Activated CD4-positive, alpha-beta memory T cell treated with anti-CD3 and anti-CD28 coated beads for 36 hours (primary cell): ENCODE data around the gene CLN6. TPM values are rescaled to one million over a fixed set of nuclear protein-coding genes. Genes with fewer than 3 reads are reported as not detected.
"Not testable (repeated sequence)": the region's sequence is repeated elsewhere in the genome, so short reads cannot be mapped to it uniquely, and the experiment has no call there.

ENCODE experiments used
- CTCF ChIA-PET: fragments of 350-600 bp; sonication (Branson Sonifier 250); formaldehyde crosslinking; loops from one replicate; lab custom pipeline; 2021; ENCODE audit warnings: antibody characterized with exemption, inconsistent platforms; lab: Charles Lee
- POLR2A ChIA-PET: fragments of 350-600 bp; sonication (Branson Sonifier 250); formaldehyde crosslinking; loops from one replicate; lab custom pipeline; 2021; ENCODE audit warnings: antibody characterized with exemption; lab: Charles Lee
- DNase-seq: peaks from one replicate; pipeline ENCODE4 v3.0.0-alpha.2; 2020
- H3K27ac Mint-ChIP-seq: one replicate; pipeline ENCODE4 v1.8.0; 2021; ENCODE audit warnings: mixed read lengths
- H3K27me3 Mint-ChIP-seq: one replicate; pipeline ENCODE4 v1.8.0; 2021; ENCODE audit warnings: mixed read lengths
- H3K36me3 Mint-ChIP-seq: one replicate; pipeline ENCODE4 v1.8.0; 2021; ENCODE audit warnings: mixed read lengths
- H3K4me1 Mint-ChIP-seq: one replicate; pipeline ENCODE4 v1.8.0; 2021; ENCODE audit warnings: low read depth, mixed read lengths
- H3K4me3 Mint-ChIP-seq: one replicate; pipeline ENCODE4 v1.8.0; 2021; ENCODE audit warnings: mild to moderate bottlenecking, mixed read lengths
- H3K9me3 Mint-ChIP-seq: one replicate; pipeline ENCODE4 v1.8.0; 2021; ENCODE audit warnings: mixed read lengths
- intact Hi-C: fragments of 100-400 bp; cut with micrococcal nuclease; formaldehyde crosslinking; loops from one replicate; pipeline ENCODE4 v1.15.1; 2023
- total RNA-seq, 2 experiments: library from RNA; stranded (reverse); gene quantifications; one replicate each; pipeline ENCODE4 v1.2.3, GENCODE V29; 2021

CLN6 gene
- total RNA-seq, 2 experiments from 2014 or later, result 32.9 to 34.2 TPM

GRCh38 chr15:68220967-68221366, 8.6 kb downstream of the CLN6 start:
- Mint-ChIP-seq H3K27ac (no peak overlapping the region), H3K9me3 (no peaks in the 10 kb centered on the region), H3K4me1 (peaks cover 9% of the 10 kb centered on the region), H3K4me3 (no peak overlapping the region), H3K36me3 (peaks cover 12% of the 10 kb centered on the region), H3K27me3 (no peaks in the 10 kb centered on the region)
- ChIA-PET POLR2A (no interaction called here), CTCF (interaction anchor here (1.3 to 1.7 kb wide), 3 partner anchors 10 to 85 kb away, joined by 3 to 5 read pairs (median 4); partner anchors contain the start of gene FEM1B)
- no peak for DNase-seq
- intact Hi-C loops, result no loop called here

- intact Hi-C loops, result no loop called here
- ChIA-PET CTCF (interaction anchor here (1.3 to 1.7 kb wide), 3 partner anchors 10 to 86 kb away, joined by 3 to 5 read pairs (median 4); partner anchors contain the start of gene FEM1B), POLR2A (no interaction called here)
- H3K27ac Mint-ChIP-seq, result no peak overlapping the region
- H3K4me3 Mint-ChIP-seq, result no peak overlapping the region
- DNase-seq, result no peak
- no peaks in the 10 kb centered on the region for H3K27me3 Mint-ChIP-seq
- H3K4me1 Mint-ChIP-seq, result peaks cover 9% of the 10 kb centered on the region
- H3K9me3 Mint-ChIP-seq, result no peaks in the 10 kb centered on the region
- peaks cover 12% of the 10 kb centered on the region for H3K36me3 Mint-ChIP-seq
These were observed 9.0 kb downstream of the CLN6 start for GRCh38 chr15:68220489-68220888.

GRCh38 chr15:68218847-68219798, 10.4 kb downstream of the CLN6 start:
- Mint-ChIP-seq H3K27me3 (no peaks in the 10 kb centered on the region), H3K4me1 (no peaks in the 10 kb centered on the region), H3K9me3 (no peaks in the 10 kb centered on the region), H3K36me3 (peaks cover 11% of the 10 kb centered on the region), H3K27ac (no peak overlapping the region), H3K4me3 (no peak overlapping the region)
- intact Hi-C loops, result no loop called here
- ChIA-PET POLR2A (interaction anchor here (1.1 kb wide), 1 partner anchor 10 kb away, joined by 6 read pairs; no protein-coding TSS in a partner anchor), CTCF (interaction anchor here (0.8 to 1.7 kb wide), 4 partner anchors 9 to 407 kb away, joined by 3 to 5 read pairs (median 4); no protein-coding TSS in a partner anchor)
- DNase-seq, result no peak

- ChIA-PET CTCF (interaction anchor here (1.5 kb wide), 1 partner anchor 10 kb away, joined by 3 read pairs; no protein-coding TSS in a partner anchor), POLR2A (no interaction called here)
- peak; percentile 1 for DNase-seq
- Mint-ChIP-seq H3K4me3 (no peak overlapping the region), H3K27me3 (no peaks in the 10 kb centered on the region), H3K27ac (no peak overlapping the region), H3K9me3 (no peaks in the 10 kb centered on the region), H3K36me3 (peaks cover 11% of the 10 kb centered on the region), H3K4me1 (no peaks in the 10 kb centered on the region)
- intact Hi-C loops, result no loop called here
These were observed 11.2 kb downstream of the CLN6 start for GRCh38 chr15:68218331-68218730.

GRCh38 chr15:68217341-68217740, 12.2 kb downstream of the CLN6 start:
- ChIA-PET CTCF (no interaction called here), POLR2A (no interaction called here)
- DNase-seq, result no peak
- H3K36me3 Mint-ChIP-seq, result peaks cover 11% of the 10 kb centered on the region
- intact Hi-C loops, result no loop called here
- H3K9me3 Mint-ChIP-seq, result no peaks in the 10 kb centered on the region
- no peaks in the 10 kb centered on the region for H3K4me1 Mint-ChIP-seq
- no peak overlapping the region for H3K4me3 Mint-ChIP-seq
- no peak overlapping the region for H3K27ac Mint-ChIP-seq
- H3K27me3 Mint-ChIP-seq, result no peaks in the 10 kb centered on the region

GRCh38 chr15:68214838-68215254, 14.7 kb downstream of the CLN6 start:
- no peak overlapping the region for H3K4me3 Mint-ChIP-seq

GRCh38 chr15:68213991-68214837, 15.3 kb downstream of the CLN6 start:
- no peaks in the 10 kb centered on the region for H3K9me3 Mint-ChIP-seq
- no peaks in the 10 kb centered on the region for H3K27me3 Mint-ChIP-seq
- H3K27ac Mint-ChIP-seq, result no peak overlapping the region
- H3K4me1 Mint-ChIP-seq, result peaks cover 12% of the 10 kb centered on the region
- CTCF ChIA-PET, result no interaction called here
- POLR2A ChIA-PET, result no interaction called here
- peaks cover 8% of the 10 kb centered on the region for H3K36me3 Mint-ChIP-seq
- no peak overlapping the region for H3K4me3 Mint-ChIP-seq
- intact Hi-C loops, result no loop called here
- no peak for DNase-seq

More at GRCh38 chr15:68214838-68215254, 14.7 kb downstream of the CLN6 start:
- ChIA-PET POLR2A (no interaction called here), CTCF (no interaction called here)
- Mint-ChIP-seq H3K27ac (no peak overlapping the region), H3K9me3 (no peaks in the 10 kb centered on the region), H3K4me1 (peaks cover 6% of the 10 kb centered on the region), H3K36me3 (peaks cover 8% of the 10 kb centered on the region), H3K27me3 (no peaks in the 10 kb centered on the region)
- DNase-seq, result no peak
- intact Hi-C loops, result no loop called here

- H3K36me3 Mint-ChIP-seq, POLR2A ChIA-PET, CTCF ChIA-PET, intact Hi-C loops, H3K27me3 Mint-ChIP-seq, DNase-seq, H3K27ac Mint-ChIP-seq, H3K9me3 Mint-ChIP-seq, H3K4me3 Mint-ChIP-seq: not testable (repeated sequence)
- peaks cover 19% of the 10 kb centered on the region for H3K4me1 Mint-ChIP-seq
These were observed 16.1 kb downstream of the CLN6 start for GRCh38 chr15:68213491-68213845.

GRCh38 chr15:68211656-68212320, 17.7 kb downstream of the CLN6 start:
- CTCF ChIA-PET, result interaction anchor here (0.7 to 3.6 kb wide), 3 partner anchors 18 to 348 kb away, joined by 3 to 16 read pairs (median 3); no protein-coding TSS in a partner anchor
- H3K27ac Mint-ChIP-seq, result no peak overlapping the region
- no peaks in the 10 kb centered on the region for H3K9me3 Mint-ChIP-seq
- H3K27me3 Mint-ChIP-seq, result no peaks in the 10 kb centered on the region
- POLR2A ChIA-PET, result no interaction called here
- intact Hi-C loops, result no loop called here
- H3K4me3 Mint-ChIP-seq, result no peak overlapping the region
- H3K36me3 Mint-ChIP-seq, result no peaks in the 10 kb centered on the region
- peaks cover 19% of the 10 kb centered on the region for H3K4me1 Mint-ChIP-seq
- DNase-seq, result no peak

GRCh38 chr15:68210821-68211655, 18.5 kb downstream of the CLN6 start:
- Mint-ChIP-seq H3K9me3 (no peaks in the 10 kb centered on the region), H3K27me3 (no peaks in the 10 kb centered on the region), H3K36me3 (no peaks in the 10 kb centered on the region), H3K4me1 (peaks cover 23% of the 10 kb centered on the region), H3K4me3 (no peak overlapping the region), H3K27ac (no peak overlapping the region)
- ChIA-PET CTCF (interaction anchor here (0.7 to 3.6 kb wide), 5 partner anchors 9 to 348 kb away, joined by 3 to 16 read pairs (median 5); no protein-coding TSS in a partner anchor), POLR2A (no interaction called here)
- DNase-seq, result peak; percentile 64
- intact Hi-C loops, result no loop called here

GRCh38 chr15:68210409-68210756, 19.1 kb downstream of the CLN6 start:
- no peak for DNase-seq
- no peaks in the 10 kb centered on the region for H3K9me3 Mint-ChIP-seq
- ChIA-PET POLR2A (no interaction called here), CTCF (interaction anchor here (0.8 to 3.6 kb wide), 4 partner anchors 10 to 347 kb away, joined by 3 to 16 read pairs (median 5); no protein-coding TSS in a partner anchor)
- intact Hi-C loops, result no loop called here
- no peaks in the 10 kb centered on the region for H3K27me3 Mint-ChIP-seq
- H3K4me1 Mint-ChIP-seq, result peaks cover 23% of the 10 kb centered on the region
- H3K4me3 Mint-ChIP-seq, result no peak overlapping the region
- no peaks in the 10 kb centered on the region for H3K36me3 Mint-ChIP-seq
- no peak overlapping the region for H3K27ac Mint-ChIP-seq
